WTC11 (cell line): ENCODE results near the gene SDCCAG8. TPM values are rescaled to one million over a fixed set of nuclear protein-coding genes. Genes with fewer than 3 reads are reported as not detected.

ENCODE experiments used
- ATAC-seq: fragments of 200-7000 bp; cut with Tn5 transposase; 2 replicates; pipeline ENCODE4 v1.10.0; 2021; ENCODE audit warnings: mild to moderate bottlenecking, moderate library complexity
- CTCF ChIA-PET: fragments of 300-600 bp; sonication (Branson Sonifier 250); formaldehyde crosslinking; loops from one replicate; lab custom pipeline; 2021; ENCODE audit warnings: antibody characterized with exemption; lab: Charles Lee
- POLR2A ChIA-PET: fragments of 350-600 bp; sonication (Branson Sonifier 250); formaldehyde crosslinking; loops from one replicate; lab custom pipeline; 2021; ENCODE audit warnings: antibody characterized with exemption; lab: Charles Lee
- DNase-seq: peaks from one replicate; pipeline ENCODE4 v3.0.0; 2021; ENCODE audit warnings: low spot score
- H3K27ac Mint-ChIP-seq: 2 replicates; pipeline ENCODE4 v1.8.0; 2021; ENCODE audit warnings: mixed read lengths
- H3K27me3 Mint-ChIP-seq: 2 replicates; pipeline ENCODE4 v1.8.0; 2021; ENCODE audit warnings: low read depth, mild to moderate bottlenecking, moderate library complexity, mixed read lengths
- H3K36me3 Mint-ChIP-seq: 2 replicates; pipeline ENCODE4 v1.8.0; 2021; ENCODE audit warnings: mixed read lengths
- H3K4me1 Mint-ChIP-seq: 2 replicates; pipeline ENCODE4 v1.8.0; 2022; ENCODE audit warnings: mixed read lengths
- H3K4me3 Mint-ChIP-seq: 2 replicates; pipeline ENCODE4 v1.8.0; 2021; ENCODE audit warnings: mild to moderate bottlenecking, moderate library complexity, mixed read lengths
- H3K9me3 Mint-ChIP-seq: 2 replicates; pipeline ENCODE4 v1.8.0; 2021; ENCODE audit warnings: mixed read lengths
- ATF1 ChIP-seq: sonication (generic); formaldehyde crosslinking; IDR thresholded peaks from 2 replicates; pipeline ENCODE4 v1.8.1; 2023; ENCODE audit warnings: mild to moderate bottlenecking, moderate library complexity, missing genetic modification reagents
- CREM ChIP-seq: sonication (generic); formaldehyde crosslinking; IDR thresholded peaks from 2 replicates; pipeline ENCODE4 v1.8.1; 2022; ENCODE audit warnings: mild to moderate bottlenecking, missing genetic modification reagents, moderate library complexity
- EMX1 ChIP-seq: fragments of 250-450 bp; sonication (Bioruptor Pico); IDR thresholded peaks from 2 replicates; pipeline ENCODE4 v1.8.0; 2021; ENCODE audit warnings: mild to moderate bottlenecking
- HMGA2 ChIP-seq: fragments of 250-450 bp; sonication (Bioruptor Pico); IDR thresholded peaks from 2 replicates; pipeline ENCODE4 v1.4.0; 2021; ENCODE audit warnings: mild to moderate bottlenecking, moderate library complexity
- NFE2L1 ChIP-seq: sonication (generic); formaldehyde crosslinking; IDR thresholded peaks from 2 replicates; pipeline ENCODE4 v1.8.1; 2023; ENCODE audit warnings: missing genetic modification reagents
- NR3C1 ChIP-seq: sonication (generic); formaldehyde crosslinking; conservative IDR thresholded peaks from 2 replicates; pipeline ENCODE4 v1.8.1; 2023; ENCODE audit warnings: low read depth, mild to moderate bottlenecking, missing genetic modification reagents
- RORB ChIP-seq: fragments of 250-450 bp; sonication (Bioruptor Pico); IDR thresholded peaks from 2 replicates; pipeline ENCODE4 v1.9.0; 2021; ENCODE audit warnings: mild to moderate bottlenecking
- SP1 ChIP-seq: sonication (generic); formaldehyde crosslinking; conservative IDR thresholded peaks from 2 replicates; pipeline ENCODE4 v1.8.1; 2022; ENCODE audit warnings: missing genetic modification reagents
- ZBTB21 ChIP-seq: sonication (generic); formaldehyde crosslinking; IDR thresholded peaks from 2 replicates; pipeline ENCODE4 v1.8.1; 2023; ENCODE audit warnings: mild to moderate bottlenecking, missing genetic modification reagents, borderline replicate concordance
- ZNF396 ChIP-seq: fragments of 250-450 bp; sonication (Bioruptor Pico); IDR thresholded peaks from 2 replicates; pipeline ENCODE4 v1.8.0; 2021; ENCODE audit warnings: mild to moderate bottlenecking, moderate library complexity, borderline replicate concordance
- ZNF423 ChIP-seq: fragments of 250-450 bp; sonication (Bioruptor Pico); IDR thresholded peaks from 2 replicates; pipeline ENCODE4 v2.1.2; 2022; ENCODE audit warnings: mild to moderate bottlenecking, moderate library complexity
- total RNA-seq: library from RNA; stranded (reverse); gene quantifications from 3 replicates; pipeline ENCODE4 v1.2.3, GENCODE V29; 2021
- TF ChIP-seq, protein P1 (sequence below): fragments of 250-450 bp; sonication (Bioruptor Pico); IDR thresholded peaks from 2 replicates; pipeline ENCODE4 v1.9.0; 2021; ENCODE audit warnings: mild to moderate bottlenecking, borderline replicate concordance
- TF ChIP-seq, protein P2 (sequence below): fragments of 250-450 bp; sonication (Bioruptor Pico); conservative IDR thresholded peaks from 2 replicates; pipeline ENCODE4 v1.9.0; 2021; ENCODE audit warnings: mild to moderate bottlenecking
- TF ChIP-seq, protein P3 (sequence below): sonication (generic); formaldehyde crosslinking; conservative IDR thresholded peaks from 2 replicates; pipeline ENCODE4 v1.8.1; 2022; ENCODE audit warnings: mild to moderate bottlenecking, missing genetic modification reagents
- TF ChIP-seq, protein P4 (sequence below): fragments of 250-450 bp; sonication (Bioruptor Pico); IDR thresholded peaks from 2 replicates; pipeline ENCODE4 v1.9.0; 2021; ENCODE audit warnings: mild to moderate bottlenecking
- TF ChIP-seq, protein P5 (sequence below): sonication (generic); formaldehyde crosslinking; IDR thresholded peaks from 2 replicates; pipeline ENCODE4 v1.8.1; 2022; ENCODE audit warnings: low read depth, missing genetic modification reagents, borderline replicate concordance
- TF ChIP-seq, protein P6 (sequence below): fragments of 250-450 bp; sonication (Bioruptor Pico); IDR thresholded peaks from 2 replicates; pipeline ENCODE4 v2.1.2; 2022; ENCODE audit warnings: mild to moderate bottlenecking, moderate library complexity
- TF ChIP-seq, protein P7 (sequence below): sonication (generic); formaldehyde crosslinking; IDR thresholded peaks from 2 replicates; pipeline ENCODE4 v1.8.1; 2023; ENCODE audit warnings: mild to moderate bottlenecking, missing genetic modification reagents, borderline replicate concordance
- TF ChIP-seq, protein P8 (sequence below): sonication (generic); formaldehyde crosslinking; IDR thresholded peaks from 2 replicates; pipeline ENCODE4 v1.8.1; 2022; ENCODE audit warnings: mild to moderate bottlenecking, moderate library complexity, missing genetic modification reagents

Gene SDCCAG8
- total RNA-seq, 1 experiment from 2014 or later = 44.3 TPM

DNA sequence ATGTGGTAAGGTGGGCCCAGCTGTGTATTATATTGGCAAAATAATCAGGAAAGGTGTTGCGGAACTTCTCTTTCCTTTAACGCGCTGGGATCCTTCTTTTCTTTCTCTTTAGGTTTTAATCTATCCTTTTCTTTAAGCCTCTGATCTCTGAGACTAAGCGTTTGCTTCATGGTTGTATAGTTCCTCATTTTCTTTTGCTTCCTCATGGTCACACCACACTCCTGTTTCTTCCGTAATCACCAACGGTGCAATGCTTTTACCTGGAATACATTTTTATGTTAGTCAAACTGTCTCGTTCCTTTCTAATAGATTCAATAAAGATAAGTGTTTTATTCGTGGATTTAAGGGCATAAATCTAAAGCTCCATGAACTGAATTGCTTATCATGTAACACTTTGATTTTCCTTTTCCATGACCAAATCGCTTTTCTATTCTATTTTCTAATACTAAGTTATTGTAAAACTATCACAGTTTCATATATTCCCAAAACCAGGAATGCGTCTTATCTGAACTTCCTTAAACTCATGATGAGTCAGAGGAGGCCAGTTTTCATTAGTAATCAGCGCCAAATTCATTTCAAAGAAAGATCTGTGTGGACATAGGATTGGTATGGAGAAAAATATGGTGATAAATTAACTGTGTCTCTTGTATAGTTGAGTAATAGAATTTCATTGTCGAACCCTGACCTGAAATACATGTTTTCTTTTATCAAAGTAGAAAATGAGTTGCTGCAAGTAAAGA is 12.2 kb downstream of the SDCCAG8 start:
- ChIA-PET POLR2A (no interaction called here), CTCF (no interaction called here)
- ATAC-seq (no peak), DNase-seq (no peak)
- TF ChIP-seq ZNF423 (CRISPR knock-in tag) (no peak), ATF1 (no peak), CREM (no peak), NFE2L1 (CRISPR knock-in tag) (no peak), ZNF396 (CRISPR knock-in tag) (no peak), ZBTB21 (no peak), HMGA2 (CRISPR knock-in tag) (no peak), EMX1 (CRISPR knock-in tag) (no peak), RORB (CRISPR knock-in tag) (no peak), SP1 (CRISPR knock-in tag) (no peak), NR3C1 (CRISPR knock-in tag) (no peak)
- TF ChIP-seq, protein P1, sequence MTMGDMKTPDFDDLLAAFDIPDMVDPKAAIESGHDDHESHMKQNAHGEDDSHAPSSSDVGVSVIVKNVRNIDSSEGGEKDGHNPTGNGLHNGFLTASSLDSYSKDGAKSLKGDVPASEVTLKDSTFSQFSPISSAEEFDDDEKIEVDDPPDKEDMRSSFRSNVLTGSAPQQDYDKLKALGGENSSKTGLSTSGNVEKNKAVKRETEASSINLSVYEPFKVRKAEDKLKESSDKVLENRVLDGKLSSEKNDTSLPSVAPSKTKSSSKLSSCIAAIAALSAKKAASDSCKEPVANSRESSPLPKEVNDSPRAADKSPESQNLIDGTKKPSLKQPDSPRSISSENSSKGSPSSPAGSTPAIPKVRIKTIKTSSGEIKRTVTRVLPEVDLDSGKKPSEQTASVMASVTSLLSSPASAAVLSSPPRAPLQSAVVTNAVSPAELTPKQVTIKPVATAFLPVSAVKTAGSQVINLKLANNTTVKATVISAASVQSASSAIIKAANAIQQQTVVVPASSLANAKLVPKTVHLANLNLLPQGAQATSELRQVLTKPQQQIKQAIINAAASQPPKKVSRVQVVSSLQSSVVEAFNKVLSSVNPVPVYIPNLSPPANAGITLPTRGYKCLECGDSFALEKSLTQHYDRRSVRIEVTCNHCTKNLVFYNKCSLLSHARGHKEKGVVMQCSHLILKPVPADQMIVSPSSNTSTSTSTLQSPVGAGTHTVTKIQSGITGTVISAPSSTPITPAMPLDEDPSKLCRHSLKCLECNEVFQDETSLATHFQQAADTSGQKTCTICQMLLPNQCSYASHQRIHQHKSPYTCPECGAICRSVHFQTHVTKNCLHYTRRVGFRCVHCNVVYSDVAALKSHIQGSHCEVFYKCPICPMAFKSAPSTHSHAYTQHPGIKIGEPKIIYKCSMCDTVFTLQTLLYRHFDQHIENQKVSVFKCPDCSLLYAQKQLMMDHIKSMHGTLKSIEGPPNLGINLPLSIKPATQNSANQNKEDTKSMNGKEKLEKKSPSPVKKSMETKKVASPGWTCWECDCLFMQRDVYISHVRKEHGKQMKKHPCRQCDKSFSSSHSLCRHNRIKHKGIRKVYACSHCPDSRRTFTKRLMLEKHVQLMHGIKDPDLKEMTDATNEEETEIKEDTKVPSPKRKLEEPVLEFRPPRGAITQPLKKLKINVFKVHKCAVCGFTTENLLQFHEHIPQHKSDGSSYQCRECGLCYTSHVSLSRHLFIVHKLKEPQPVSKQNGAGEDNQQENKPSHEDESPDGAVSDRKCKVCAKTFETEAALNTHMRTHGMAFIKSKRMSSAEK (CRISPR knock-in tag) = no peak
- TF ChIP-seq, protein P2, sequence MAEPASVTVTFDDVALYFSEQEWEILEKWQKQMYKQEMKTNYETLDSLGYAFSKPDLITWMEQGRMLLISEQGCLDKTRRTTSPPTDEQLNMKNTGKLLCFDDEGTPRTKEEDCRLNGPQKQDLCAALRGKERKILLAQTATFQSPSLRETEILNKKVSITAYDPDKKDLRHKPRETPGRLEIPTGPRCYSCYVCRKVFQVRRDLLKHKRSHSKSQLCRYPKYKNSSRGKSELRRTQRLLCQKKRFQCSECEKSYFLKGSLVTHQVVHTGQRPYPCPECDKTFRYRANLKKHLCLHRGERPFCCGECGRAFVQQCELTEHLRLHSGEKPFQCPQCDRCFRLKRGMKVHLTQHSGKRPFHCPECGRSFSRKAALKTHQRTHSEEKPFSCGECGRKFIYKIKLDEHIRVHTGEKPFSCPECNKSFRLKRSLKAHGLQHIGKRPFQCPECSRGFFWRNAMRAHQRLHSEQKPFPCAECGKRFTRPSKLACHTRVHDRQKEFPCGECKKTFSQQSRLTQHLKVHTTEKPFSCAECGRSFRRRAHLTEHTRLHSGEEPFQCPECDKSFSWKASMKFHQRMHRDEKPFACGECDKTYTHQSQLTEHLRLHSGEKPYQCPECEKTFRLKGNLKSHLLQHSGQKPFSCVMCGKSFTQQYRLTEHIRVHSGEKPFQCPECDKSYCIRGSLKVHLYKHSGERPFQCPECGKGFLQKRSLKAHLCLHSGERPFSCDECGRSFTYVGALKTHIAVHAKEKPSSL (CRISPR knock-in tag) = no peak
- TF ChIP-seq, protein P3, sequence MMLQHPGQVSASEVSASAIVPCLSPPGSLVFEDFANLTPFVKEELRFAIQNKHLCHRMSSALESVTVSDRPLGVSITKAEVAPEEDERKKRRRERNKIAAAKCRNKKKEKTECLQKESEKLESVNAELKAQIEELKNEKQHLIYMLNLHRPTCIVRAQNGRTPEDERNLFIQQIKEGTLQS (CRISPR knock-in tag) = no peak
- TF ChIP-seq, protein P4, sequence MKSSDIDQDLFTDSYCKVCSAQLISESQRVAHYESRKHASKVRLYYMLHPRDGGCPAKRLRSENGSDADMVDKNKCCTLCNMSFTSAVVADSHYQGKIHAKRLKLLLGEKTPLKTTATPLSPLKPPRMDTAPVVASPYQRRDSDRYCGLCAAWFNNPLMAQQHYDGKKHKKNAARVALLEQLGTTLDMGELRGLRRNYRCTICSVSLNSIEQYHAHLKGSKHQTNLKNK (CRISPR knock-in tag) = no peak
- TF ChIP-seq, protein P5, sequence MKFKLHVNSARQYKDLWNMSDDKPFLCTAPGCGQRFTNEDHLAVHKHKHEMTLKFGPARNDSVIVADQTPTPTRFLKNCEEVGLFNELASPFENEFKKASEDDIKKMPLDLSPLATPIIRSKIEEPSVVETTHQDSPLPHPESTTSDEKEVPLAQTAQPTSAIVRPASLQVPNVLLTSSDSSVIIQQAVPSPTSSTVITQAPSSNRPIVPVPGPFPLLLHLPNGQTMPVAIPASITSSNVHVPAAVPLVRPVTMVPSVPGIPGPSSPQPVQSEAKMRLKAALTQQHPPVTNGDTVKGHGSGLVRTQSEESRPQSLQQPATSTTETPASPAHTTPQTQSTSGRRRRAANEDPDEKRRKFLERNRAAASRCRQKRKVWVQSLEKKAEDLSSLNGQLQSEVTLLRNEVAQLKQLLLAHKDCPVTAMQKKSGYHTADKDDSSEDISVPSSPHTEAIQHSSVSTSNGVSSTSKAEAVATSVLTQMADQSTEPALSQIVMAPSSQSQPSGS (CRISPR knock-in tag) = no peak
- TF ChIP-seq, protein P6, sequence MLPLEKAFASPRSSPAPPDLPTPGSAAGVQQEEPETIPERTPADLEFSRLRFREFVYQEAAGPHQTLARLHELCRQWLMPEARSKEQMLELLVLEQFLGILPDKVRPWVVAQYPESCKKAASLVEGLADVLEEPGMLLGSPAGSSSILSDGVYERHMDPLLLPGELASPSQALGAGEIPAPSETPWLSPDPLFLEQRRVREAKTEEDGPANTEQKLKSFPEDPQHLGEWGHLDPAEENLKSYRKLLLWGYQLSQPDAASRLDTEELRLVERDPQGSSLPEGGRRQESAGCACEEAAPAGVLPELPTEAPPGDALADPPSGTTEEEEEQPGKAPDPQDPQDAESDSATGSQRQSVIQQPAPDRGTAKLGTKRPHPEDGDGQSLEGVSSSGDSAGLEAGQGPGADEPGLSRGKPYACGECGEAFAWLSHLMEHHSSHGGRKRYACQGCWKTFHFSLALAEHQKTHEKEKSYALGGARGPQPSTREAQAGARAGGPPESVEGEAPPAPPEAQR (CRISPR knock-in tag) = no peak
- TF ChIP-seq, protein P7, sequence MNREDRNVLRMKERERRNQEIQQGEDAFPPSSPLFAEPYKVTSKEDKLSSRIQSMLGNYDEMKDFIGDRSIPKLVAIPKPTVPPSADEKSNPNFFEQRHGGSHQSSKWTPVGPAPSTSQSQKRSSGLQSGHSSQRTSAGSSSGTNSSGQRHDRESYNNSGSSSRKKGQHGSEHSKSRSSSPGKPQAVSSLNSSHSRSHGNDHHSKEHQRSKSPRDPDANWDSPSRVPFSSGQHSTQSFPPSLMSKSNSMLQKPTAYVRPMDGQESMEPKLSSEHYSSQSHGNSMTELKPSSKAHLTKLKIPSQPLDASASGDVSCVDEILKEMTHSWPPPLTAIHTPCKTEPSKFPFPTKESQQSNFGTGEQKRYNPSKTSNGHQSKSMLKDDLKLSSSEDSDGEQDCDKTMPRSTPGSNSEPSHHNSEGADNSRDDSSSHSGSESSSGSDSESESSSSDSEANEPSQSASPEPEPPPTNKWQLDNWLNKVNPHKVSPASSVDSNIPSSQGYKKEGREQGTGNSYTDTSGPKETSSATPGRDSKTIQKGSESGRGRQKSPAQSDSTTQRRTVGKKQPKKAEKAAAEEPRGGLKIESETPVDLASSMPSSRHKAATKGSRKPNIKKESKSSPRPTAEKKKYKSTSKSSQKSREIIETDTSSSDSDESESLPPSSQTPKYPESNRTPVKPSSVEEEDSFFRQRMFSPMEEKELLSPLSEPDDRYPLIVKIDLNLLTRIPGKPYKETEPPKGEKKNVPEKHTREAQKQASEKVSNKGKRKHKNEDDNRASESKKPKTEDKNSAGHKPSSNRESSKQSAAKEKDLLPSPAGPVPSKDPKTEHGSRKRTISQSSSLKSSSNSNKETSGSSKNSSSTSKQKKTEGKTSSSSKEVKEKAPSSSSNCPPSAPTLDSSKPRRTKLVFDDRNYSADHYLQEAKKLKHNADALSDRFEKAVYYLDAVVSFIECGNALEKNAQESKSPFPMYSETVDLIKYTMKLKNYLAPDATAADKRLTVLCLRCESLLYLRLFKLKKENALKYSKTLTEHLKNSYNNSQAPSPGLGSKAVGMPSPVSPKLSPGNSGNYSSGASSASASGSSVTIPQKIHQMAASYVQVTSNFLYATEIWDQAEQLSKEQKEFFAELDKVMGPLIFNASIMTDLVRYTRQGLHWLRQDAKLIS (CRISPR knock-in tag) = no peak
- TF ChIP-seq, protein P8, sequence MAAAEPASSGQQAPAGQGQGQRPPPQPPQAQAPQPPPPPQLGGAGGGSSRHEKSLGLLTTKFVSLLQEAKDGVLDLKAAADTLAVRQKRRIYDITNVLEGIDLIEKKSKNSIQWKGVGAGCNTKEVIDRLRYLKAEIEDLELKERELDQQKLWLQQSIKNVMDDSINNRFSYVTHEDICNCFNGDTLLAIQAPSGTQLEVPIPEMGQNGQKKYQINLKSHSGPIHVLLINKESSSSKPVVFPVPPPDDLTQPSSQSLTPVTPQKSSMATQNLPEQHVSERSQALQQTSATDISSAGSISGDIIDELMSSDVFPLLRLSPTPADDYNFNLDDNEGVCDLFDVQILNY (CRISPR knock-in tag) = no peak
- no peaks in the 10 kb centered on the region for H3K36me3 Mint-ChIP-seq
- no peaks in the 10 kb centered on the region for H3K9me3 Mint-ChIP-seq
- H3K4me1 Mint-ChIP-seq = peaks cover 19% of the 10 kb centered on the region
- H3K4me3 Mint-ChIP-seq = no peak overlapping the region
- H3K27ac Mint-ChIP-seq = no peak overlapping the region
- H3K27me3 Mint-ChIP-seq = no peaks in the 10 kb centered on the region
